ENCODE results near the gene LRRC27.

The LRRC27 gene

GRCh38 chr10:132357286-132358058 lies 25.5 kb downstream of the LRRC27 start:
- TF ChIP-seq EZH2phosphoT487 (conservative IDR thresholded peaks at IDR 0.05; ENCODE audit: low read length) (no peak), CTCF (IDR thresholded peaks at IDR 0.05; ENCODE audit: insufficient read depth, low read length, poor library complexity, severe bottlenecking) (no peak)
- H3K9me2 ChIP-seq (replicated peaks; ENCODE audit: insufficient read depth, low read length), result no peaks in the 10 kb centered on the region
- no peak overlapping the region for H3K27ac ChIP-seq (ENCODE audit: low read depth, low read length)
- H3K9me3 ChIP-seq (ENCODE audit: insufficient read depth, low read length), result no peaks in the 10 kb centered on the region
- no peaks in the 10 kb centered on the region for H3F3A ChIP-seq (ENCODE audit: insufficient read depth)
- no peak overlapping the region for H3K4me3 ChIP-seq (ENCODE audit: insufficient read depth, low read length, poor library complexity, severe bottlenecking)
- H3K27me3 ChIP-seq (ENCODE audit: low read length), result no peaks in the 10 kb centered on the region
- H3K79me2 ChIP-seq (ENCODE audit: insufficient read depth, low read length), result no peaks in the 10 kb centered on the region
- no peaks in the 10 kb centered on the region; the same call in 1 of the 2 replicates for H4K20me1 ChIP-seq (ENCODE audit: low read depth, low read length)
- H3K4me2 ChIP-seq (ENCODE audit: low read depth, low read length, poor library complexity, severe bottlenecking), result no peak overlapping the region
- no peak overlapping the region for H2AFZ ChIP-seq (ENCODE audit: low read depth, low read length, severe bottlenecking)
- no peak overlapping the region for H3K9ac ChIP-seq (ENCODE audit: low read length)
- no peaks in the 10 kb centered on the region for H3K36me3 ChIP-seq (ENCODE audit: low read length)

- H3K9me3 ChIP-seq (ENCODE audit: insufficient read depth, low read length), result no peaks in the 10 kb centered on the region
- H2AFZ ChIP-seq (ENCODE audit: low read depth, low read length, severe bottlenecking), result no peak overlapping the region
- no peak overlapping the region for H3K4me2 ChIP-seq (ENCODE audit: low read depth, low read length, poor library complexity, severe bottlenecking)
- H3K9ac ChIP-seq (ENCODE audit: low read length), result no peak overlapping the region
- H3K27me3 ChIP-seq (ENCODE audit: low read length), result no peaks in the 10 kb centered on the region
- no peaks in the 10 kb centered on the region for H3F3A ChIP-seq (ENCODE audit: insufficient read depth)
- H3K36me3 ChIP-seq (ENCODE audit: low read length), result no peaks in the 10 kb centered on the region
- no peak overlapping the region for H3K4me3 ChIP-seq (ENCODE audit: insufficient read depth, low read length, poor library complexity, severe bottlenecking)
- no peaks in the 10 kb centered on the region; the same call in 1 of the 2 replicates for H4K20me1 ChIP-seq (ENCODE audit: low read depth, low read length)
- no peaks in the 10 kb centered on the region for H3K9me2 ChIP-seq (replicated peaks; ENCODE audit: insufficient read depth, low read length)
- no peak overlapping the region for H3K27ac ChIP-seq (ENCODE audit: low read depth, low read length)
- no peaks in the 10 kb centered on the region for H3K79me2 ChIP-seq (ENCODE audit: insufficient read depth, low read length)
- TF ChIP-seq EZH2phosphoT487 (conservative IDR thresholded peaks at IDR 0.05; ENCODE audit: low read length) (no peak), CTCF (IDR thresholded peaks at IDR 0.05; ENCODE audit: insufficient read depth, low read length, poor library complexity, severe bottlenecking) (no peak)
Observed at GRCh38 chr10:132359305-132360040, 27.5 kb downstream of the LRRC27 start.

GRCh38 chr10:132360766-132361447 lies 28.9 kb downstream of the LRRC27 start:
- Histone ChIP-seq H3K9me3 (ENCODE audit: insufficient read depth, low read length) (no peaks in the 10 kb centered on the region), H3K27ac (ENCODE audit: low read depth, low read length) (no peak overlapping the region), H3K4me2 (ENCODE audit: low read depth, low read length, poor library complexity, severe bottlenecking) (no peak overlapping the region), H3K79me2 (ENCODE audit: insufficient read depth, low read length) (no peaks in the 10 kb centered on the region), H3K36me3 (ENCODE audit: low read length) (no peaks in the 10 kb centered on the region), H3K27me3 (ENCODE audit: low read length) (no peaks in the 10 kb centered on the region), H2AFZ (ENCODE audit: low read depth, low read length, severe bottlenecking) (no peak overlapping the region), H3F3A (ENCODE audit: insufficient read depth) (no peaks in the 10 kb centered on the region), H3K9me2 (replicated peaks; ENCODE audit: insufficient read depth, low read length) (no peaks in the 10 kb centered on the region), H4K20me1 (ENCODE audit: low read depth, low read length) (no peaks in the 10 kb centered on the region; the same call in 1 of the 2 replicates), H3K9ac (ENCODE audit: low read length) (no peak overlapping the region), H3K4me3 (ENCODE audit: insufficient read depth, low read length, poor library complexity, severe bottlenecking) (no peak overlapping the region)
- TF ChIP-seq CTCF (IDR thresholded peaks at IDR 0.05; ENCODE audit: insufficient read depth, low read length, poor library complexity, severe bottlenecking), result peak; percentile 22
- TF ChIP-seq EZH2phosphoT487 (conservative IDR thresholded peaks at IDR 0.05; ENCODE audit: low read length), result no peak

All from SU-DHL-6 (cell line).